Urothelium cell line (cell line): Measurements from ENCODE around the gene MARCHF9.

Source experiments
- DNase-seq: peaks from one replicate; pipeline ENCODE4 v3.0.0; 2011; ENCODE audit warnings: low spot score, mixed read lengths
- FAIRE-seq: peaks from 2 replicates; lab custom pipeline; 2011; peaks lifted over from hg19 to GRCh38; lab: Jason Lieb, UNC

MARCHF9 gene

GRCh38 chr12:57782608-57783465 is 27.9 kb downstream of the MARCHF9 start, which contains the start of gene TSFM:
TSS of gene TSFM (plus strand) at chr12:57782787. CDS start at chr12:57782802, 15 bp downstream.
- FAIRE-seq, result no peak

GRCh38 chr12:57783466-57783801 is 28.5 kb downstream of the MARCHF9 start:
- FAIRE-seq (no peak), DNase-seq (no peak)

More at GRCh38 chr12:57782608-57783465, 27.9 kb downstream of the MARCHF9 start, which contains the start of gene TSFM:
- peak; percentile 88 for DNase-seq

- DNase-seq (no peak), FAIRE-seq (no peak)
Observed at GRCh38 chr12:57783861-57784260, 29.0 kb downstream of the MARCHF9 start.

GRCh38 chr12:57793920-57794319 is 39.0 kb downstream of the MARCHF9 start:
- DNase-seq (no peak), FAIRE-seq (no peak)

GRCh38 chr12:57795354-57795753 is 40.5 kb downstream of the MARCHF9 start:
- FAIRE-seq (no peak), DNase-seq (no peak)

- DNase-seq (no peak), FAIRE-seq (no peak)
Observed at GRCh38 chr12:57796996-57797395, 42.1 kb downstream of the MARCHF9 start.

GRCh38 chr12:57797933-57798332 is 43.0 kb downstream of the MARCHF9 start:
- FAIRE-seq (no peak), DNase-seq (no peak)

- DNase-seq (no peak), FAIRE-seq (no peak)
Observed at GRCh38 chr12:57800965-57801364, 46.1 kb downstream of the MARCHF9 start.

- DNase-seq (no peak), FAIRE-seq (no peak)
Observed at GRCh38 chr12:57802607-57803006, 47.7 kb downstream of the MARCHF9 start.

GRCh38 chr12:57803319-57803893 is 48.5 kb downstream of the MARCHF9 start:
- DNase-seq (peak; percentile 67), FAIRE-seq (no peak)

GRCh38 chr12:57806677-57807076 is 51.8 kb downstream of the MARCHF9 start:
- no peak for FAIRE-seq

GRCh38 chr12:57807285-57807684 is 52.4 kb downstream of the MARCHF9 start:
- no peak for DNase-seq
- FAIRE-seq, result no peak

More at GRCh38 chr12:57806677-57807076, 51.8 kb downstream of the MARCHF9 start:
- DNase-seq, result no peak

GRCh38 chr12:57808351-57808750 is 53.4 kb downstream of the MARCHF9 start:
- no peak for DNase-seq
- FAIRE-seq, result no peak

GRCh38 chr12:57809425-57809824 is 54.5 kb downstream of the MARCHF9 start:
- FAIRE-seq (no peak), DNase-seq (no peak)
